Neural progenitor cell (in vitro differentiated cells): ENCODE measurements around the gene C11orf21. TPM values are rescaled to one million over a fixed set of nuclear protein-coding genes. Genes with fewer than 3 reads are reported as not detected.
"Not testable (repeated sequence)": the region's sequence is repeated elsewhere in the genome, so short reads cannot be mapped to it uniquely, and the experiment has no call there.

Source experiments
- DNase-seq: peaks from one replicate; pipeline ENCODE4 v3.0.0-alpha.2; 2016; ENCODE audit warnings: low spot score
- H2AFZ ChIP-seq: fragments of 200-600 bp; sonication (generic); replicated peaks from 2 replicates; pipeline ENCODE4 v1.6.1; 2016; ENCODE audit warnings: antibody characterized with exemption
- H3F3A ChIP-seq: fragments of 200-600 bp; sonication (generic); 2 replicates; pipeline ENCODE4 v1.6.1; 2016; ENCODE audit warnings: antibody characterized with exemption, low read depth
- H3K27ac ChIP-seq: fragments of 200-600 bp; sonication (generic); 2 replicates; pipeline ENCODE4 v1.5.1; 2016; ENCODE audit warnings: mild to moderate bottlenecking
- H3K27me3 ChIP-seq: fragments of 200-600 bp; sonication (generic); 2 replicates; pipeline ENCODE4 v1.6.1; 2016; ENCODE audit warnings: mild to moderate bottlenecking, moderate library complexity
- H3K36me3 ChIP-seq: fragments of 200-600 bp; sonication (generic); 2 replicates; pipeline ENCODE4 v1.5.1; 2016
- H3K4me1 ChIP-seq: fragments of 200-600 bp; sonication (generic); 2 replicates; pipeline ENCODE4 v1.6.1; 2016; ENCODE audit warnings: mixed run types
- H3K4me2 ChIP-seq: fragments of 200-600 bp; sonication (generic); 2 replicates; pipeline ENCODE4 v1.6.1; 2016
- H3K4me3 ChIP-seq: fragments of 200-600 bp; sonication (generic); 2 replicates; pipeline ENCODE4 v1.5.1; 2016
- H3K79me2 ChIP-seq: fragments of 200-600 bp; sonication (generic); 2 replicates; pipeline ENCODE4 v1.6.1; 2016; ENCODE audit warnings: low read depth
- H3K9ac ChIP-seq: fragments of 200-600 bp; sonication (generic); 2 replicates; pipeline ENCODE4 v1.6.1; 2016
- H3K9me3 ChIP-seq: fragments of 200-600 bp; sonication (generic); 2 replicates; pipeline ENCODE4 v1.5.1; 2016; ENCODE audit warnings: low read depth
- H4K20me1 ChIP-seq: fragments of 200-600 bp; sonication (generic); 2 replicates; pipeline ENCODE4 v1.6.1; 2016; ENCODE audit warnings: low read depth
- H3K27ac Mint-ChIP-seq: 3 replicates; pipeline ENCODE4 v1.8.0; 2021; ENCODE audit warnings: mixed read lengths
- H3K27me3 Mint-ChIP-seq: 2 replicates; pipeline ENCODE4 v1.8.0; 2022; ENCODE audit warnings: low read depth, mild to moderate bottlenecking, inconsistent platforms, moderate library complexity, mixed read lengths; ENCODE audit not compliant: insufficient read depth
- H3K36me3 Mint-ChIP-seq: 3 replicates; pipeline ENCODE4 v1.8.0; 2021; ENCODE audit warnings: mixed read lengths
- H3K4me1 Mint-ChIP-seq: 3 replicates; pipeline ENCODE4 v1.8.0; 2021; ENCODE audit warnings: mixed read lengths
- H3K4me3 Mint-ChIP-seq: 3 replicates; pipeline ENCODE4 v1.8.0; 2021; ENCODE audit warnings: mild to moderate bottlenecking, moderate library complexity, mixed read lengths
- H3K9me3 Mint-ChIP-seq: 3 replicates; pipeline ENCODE4 v1.8.0; 2020; ENCODE audit warnings: mixed read lengths
- CTCF ChIP-seq: fragments of 200-600 bp; sonication (generic); IDR thresholded peaks from 2 replicates; pipeline ENCODE4 v1.5.1; 2017; ENCODE audit warnings: antibody characterized with exemption, mild to moderate bottlenecking
- EZH2 ChIP-seq: fragments of 200-600 bp; sonication (generic); IDR thresholded peaks from 2 replicates; pipeline ENCODE4 v1.6.1; 2017; ENCODE audit warnings: antibody characterized with exemption, mild to moderate bottlenecking, moderate library complexity
- EZH2phosphoT487 ChIP-seq: fragments of 200-600 bp; sonication (generic); IDR thresholded peaks from 2 replicates; pipeline ENCODE4 v1.6.1; 2017; ENCODE audit warnings: antibody characterized with exemption
- total RNA-seq: library from RNA; depleted of rRNA; stranded (reverse); fragments of >200 nt; gene quantifications from 2 replicates; pipeline ENCODE4 v1.2.3, GENCODE V29; 2015; ENCODE audit warnings: low replicate concordance

C11orf21 gene
- total RNA-seq, 1 donor from 2014 or later = not detected

GRCh38 chr11:2343502-2343901 is 41.8 kb upstream of the C11orf21 start:
- Histone ChIP-seq H2AFZ (no peak overlapping the region), H3F3A (no peaks in the 10 kb centered on the region), H3K9me3 (no peaks in the 10 kb centered on the region), H3K27ac (no peak overlapping the region), H3K79me2 (no peaks in the 10 kb centered on the region), H3K27me3 (no peaks in the 10 kb centered on the region), H3K9ac (no peak overlapping the region), H3K4me1 (peaks cover 2% of the 10 kb centered on the region), H4K20me1 (no peaks in the 10 kb centered on the region), H3K36me3 (no peaks in the 10 kb centered on the region), H3K4me3 (no peak overlapping the region), H3K4me2 (no peak overlapping the region)
- TF ChIP-seq CTCF (no peak), EZH2 (no peak), EZH2phosphoT487 (no peak)
- peaks cover 9% of the 10 kb centered on the region for H3K9me3 Mint-ChIP-seq
- no peak overlapping the region for H3K4me3 Mint-ChIP-seq
- peaks cover 10% of the 10 kb centered on the region for H3K27me3 Mint-ChIP-seq
- H3K36me3 Mint-ChIP-seq = no peaks in the 10 kb centered on the region
- DNase-seq = no peak
- no peak overlapping the region for H3K27ac Mint-ChIP-seq
- H3K4me1 Mint-ChIP-seq = no peaks in the 10 kb centered on the region

GRCh38 chr11:2342981-2343380 is 41.3 kb upstream of the C11orf21 start:
- no peak for TF ChIP-seq EZH2phosphoT487
- TF ChIP-seq CTCF = no peak
- no peak for TF ChIP-seq EZH2
- Histone ChIP-seq H3K36me3 (no peaks in the 10 kb centered on the region), H3K27me3 (no peaks in the 10 kb centered on the region), H2AFZ (no peak overlapping the region), H3K27ac (no peak overlapping the region), H3K4me1 (peaks cover 7% of the 10 kb centered on the region), H3K9me3 (no peaks in the 10 kb centered on the region), H3K9ac (no peak overlapping the region), H4K20me1 (no peaks in the 10 kb centered on the region), H3F3A (no peaks in the 10 kb centered on the region), H3K79me2 (no peaks in the 10 kb centered on the region), H3K4me3 (no peak overlapping the region), H3K4me2 (no peak overlapping the region)
- Mint-ChIP-seq H3K27ac (no peak overlapping the region), H3K27me3 (peaks cover 8% of the 10 kb centered on the region), H3K36me3 (no peaks in the 10 kb centered on the region), H3K9me3 (peaks cover 5% of the 10 kb centered on the region), H3K4me1 (no peaks in the 10 kb centered on the region), H3K4me3 (peak overlapping the region; percentile 64)
- no peak for DNase-seq

- Histone ChIP-seq H3K9ac (no peak overlapping the region), H2AFZ (no peak overlapping the region), H4K20me1 (no peaks in the 10 kb centered on the region), H3K79me2 (no peaks in the 10 kb centered on the region), H3K4me1 (peaks cover 7% of the 10 kb centered on the region), H3K9me3 (no peaks in the 10 kb centered on the region), H3F3A (no peaks in the 10 kb centered on the region), H3K27me3 (no peaks in the 10 kb centered on the region), H3K4me3 (no peak overlapping the region), H3K36me3 (no peaks in the 10 kb centered on the region), H3K4me2 (no peak overlapping the region), H3K27ac (no peak overlapping the region)
- DNase-seq = no peak
- Mint-ChIP-seq H3K27me3 (peaks cover 8% of the 10 kb centered on the region), H3K9me3 (peaks cover 4% of the 10 kb centered on the region), H3K27ac (no peak overlapping the region), H3K4me3 (no peak overlapping the region), H3K4me1 (no peaks in the 10 kb centered on the region), H3K36me3 (no peaks in the 10 kb centered on the region)
- TF ChIP-seq CTCF (no peak), EZH2 (no peak), EZH2phosphoT487 (no peak)
These were observed 40.8 kb upstream of the C11orf21 start for GRCh38 chr11:2342557-2342956.

- not testable (repeated sequence) for H3K4me1 Mint-ChIP-seq, H3K9me3 ChIP-seq, DNase-seq, H3K9me3 Mint-ChIP-seq, H3K27ac Mint-ChIP-seq, H3K4me3 Mint-ChIP-seq, H4K20me1 ChIP-seq, H3K9ac ChIP-seq, H3K4me3 ChIP-seq, H3K36me3 ChIP-seq, H2AFZ ChIP-seq, H3K4me2 ChIP-seq, H3K27me3 Mint-ChIP-seq, H3K27ac ChIP-seq, H3K36me3 Mint-ChIP-seq, H3K4me1 ChIP-seq, H3K79me2 ChIP-seq, H3F3A ChIP-seq, H3K27me3 ChIP-seq
These were observed 37.0 kb upstream of the C11orf21 start for GRCh38 chr11:2338760-2339159.

GRCh38 chr11:2335286-2335685 is 33.6 kb upstream of the C11orf21 start:
- H3K27ac Mint-ChIP-seq, DNase-seq, H3K4me3 ChIP-seq, H3K4me3 Mint-ChIP-seq, H3K9ac ChIP-seq, H3K36me3 Mint-ChIP-seq, H3K27ac ChIP-seq, H3K9me3 ChIP-seq, H2AFZ ChIP-seq, H4K20me1 ChIP-seq, H3K4me2 ChIP-seq, H3K4me1 ChIP-seq, H3K27me3 ChIP-seq, H3K79me2 ChIP-seq, H3K27me3 Mint-ChIP-seq, H3F3A ChIP-seq, H3K36me3 ChIP-seq, H3K4me1 Mint-ChIP-seq: not testable (repeated sequence)
- peaks cover 12% of the 10 kb centered on the region for H3K9me3 Mint-ChIP-seq

GRCh38 chr11:2333486-2334205 is 31.9 kb upstream of the C11orf21 start:
- not testable (repeated sequence) for H3K9me3 ChIP-seq, H3K27ac ChIP-seq, H3K9ac ChIP-seq, H3K79me2 ChIP-seq, H3K27me3 ChIP-seq, H3K36me3 Mint-ChIP-seq, H4K20me1 ChIP-seq, H3K27ac Mint-ChIP-seq, H3K4me3 ChIP-seq, DNase-seq, H3K4me2 ChIP-seq, H3K36me3 ChIP-seq, H3K27me3 Mint-ChIP-seq, H2AFZ ChIP-seq, H3K4me3 Mint-ChIP-seq
- H3F3A ChIP-seq = peaks cover 16% of the 10 kb centered on the region
- peaks cover 19% of the 10 kb centered on the region for H3K4me1 ChIP-seq
- peaks cover 11% of the 10 kb centered on the region for H3K4me1 Mint-ChIP-seq
- H3K9me3 Mint-ChIP-seq = peaks cover 18% of the 10 kb centered on the region
